GM23248 (cell line): ENCODE measurements around the gene HIVEP3. TPM values are rescaled to one million over a fixed set of nuclear protein-coding genes. Genes with fewer than 3 reads are reported as not detected.

ENCODE experiments used
- DNase-seq: peaks from one replicate; pipeline ENCODE4 v3.0.0-alpha.2; 2015
- H2AFZ ChIP-seq: fragments of 200-600 bp; sonication (generic); 2 replicates; pipeline ENCODE4 v1.6.1; 2016; ENCODE audit warnings: antibody characterized with exemption
- H3F3A ChIP-seq: fragments of 200-600 bp; sonication (generic); 2 replicates; pipeline ENCODE4 v1.6.1; 2016; ENCODE audit warnings: mild to moderate bottlenecking, antibody characterized with exemption, mixed run types; ENCODE audit not compliant: insufficient read depth
- H3K27ac ChIP-seq: fragments of 200-600 bp; sonication (generic); 2 replicates; pipeline ENCODE4 v1.5.1; 2016; ENCODE audit warnings: mild to moderate bottlenecking
- H3K27me3 ChIP-seq: fragments of 200-600 bp; sonication (generic); replicated peaks from 2 replicates; pipeline ENCODE4 v1.6.1; 2016; ENCODE audit warnings: mild to moderate bottlenecking; ENCODE audit not compliant: insufficient read depth
- H3K36me3 ChIP-seq: fragments of 200-600 bp; sonication (generic); 2 replicates; pipeline ENCODE4 v1.6.1; 2016; ENCODE audit warnings: low read depth, mild to moderate bottlenecking
- H3K4me1 ChIP-seq: fragments of 200-600 bp; sonication (generic); 2 replicates; pipeline ENCODE4 v1.6.1; 2016; ENCODE audit warnings: mild to moderate bottlenecking; ENCODE audit not compliant: insufficient read depth
- H3K4me2 ChIP-seq: fragments of 200-600 bp; sonication (generic); one replicate; pipeline ENCODE4 v1.6.1; 2016; ENCODE audit warnings: mild to moderate bottlenecking; ENCODE audit not compliant: unreplicated experiment
- H3K4me3 ChIP-seq: fragments of 200-600 bp; sonication (generic); 2 replicates; pipeline ENCODE4 v1.5.1; 2016; ENCODE audit warnings: mild to moderate bottlenecking
- H3K79me2 ChIP-seq: fragments of 200-600 bp; sonication (generic); 2 replicates; pipeline ENCODE4 v1.6.1; 2016; ENCODE audit warnings: mild to moderate bottlenecking; ENCODE audit not compliant: insufficient read depth
- H3K9ac ChIP-seq: fragments of 200-600 bp; sonication (generic); 2 replicates; pipeline ENCODE4 v1.6.1; 2016; ENCODE audit warnings: mild to moderate bottlenecking
- H3K9me2 ChIP-seq: fragments of 200-600 bp; sonication (generic); 2 replicates; pipeline ENCODE4 v1.6.1; 2016; ENCODE audit warnings: mixed run types, mild to moderate bottlenecking, moderate library complexity; ENCODE audit not compliant: insufficient read depth
- H3K9me3 ChIP-seq: fragments of 200-600 bp; sonication (generic); one replicate; pipeline ENCODE4 v1.6.1; 2017; ENCODE audit warnings: low read depth
- H4K20me1 ChIP-seq: fragments of 200-600 bp; sonication (generic); 2 replicates; pipeline ENCODE4 v1.6.0; 2016; ENCODE audit not compliant: insufficient read depth
- EZH2 ChIP-seq: fragments of 200-600 bp; sonication (generic); IDR thresholded peaks from 2 replicates; pipeline ENCODE4 v1.6.1; 2018; ENCODE audit warnings: antibody characterized with exemption, mild to moderate bottlenecking; ENCODE audit not compliant: insufficient read depth, poor library complexity, severe bottlenecking
- EZH2phosphoT487 ChIP-seq: fragments of 200-600 bp; sonication (generic); IDR thresholded peaks from 2 replicates; pipeline ENCODE4 v1.6.1; 2018; ENCODE audit warnings: antibody characterized with exemption, moderate library complexity, mild to moderate bottlenecking, low read depth; ENCODE audit not compliant: insufficient read depth
- WGBS, 2 experiments: methylation state at CpG; one replicate each; pipeline ENCODE4 v1.1.6; 2015 to 2017; ENCODE audit warnings: low lambda C conversion rate in 2 of 2, low coverage in 1 of 2; ENCODE audit errors: missing lambda C conversion rate in 2 of 2; 5-methylcytosine and 5-hydroxymethylcytosine counted together
- in situ Hi-C: fragments of 300-500 bp; cut with MboI; formaldehyde crosslinking; loops from 2 replicates; pipeline ENCODE4 v1.15.0; 2020
- polyA plus RNA-seq: library from polyadenylated mRNA; unstranded; fragments of >200 nt; fragmentation: Nextera tagmentation; extraction: Ambion mirVana; gene quantifications from 2 replicates; pipeline ENCODE4 v1.2.1, GENCODE V29; 2016
- total RNA-seq: library from RNA; depleted of rRNA; stranded (reverse); fragments of >200 nt; shearing (Covaris generic); gene quantifications from 2 replicates; pipeline ENCODE4 v1.2.3, GENCODE V29; 2014

The HIVEP3 gene
- total and polyA plus RNA-seq, 2 experiments from 2014 or later, result 1.7 to 7.2 TPM

- in situ Hi-C loops, result no loop called here
- no peak overlapping the region for H3K4me3 ChIP-seq
- no peaks in the 10 kb centered on the region for H3K9me3 ChIP-seq
- no peaks in the 10 kb centered on the region for H3K9me2 ChIP-seq
- H3K4me2 ChIP-seq, result no peak overlapping the region
- H3K9ac ChIP-seq, result no peak overlapping the region
- H2AFZ ChIP-seq, result no peak overlapping the region
- H3K27me3 ChIP-seq, result no peaks in the 10 kb centered on the region
- H3F3A ChIP-seq, result no peaks in the 10 kb centered on the region
- H3K4me1 ChIP-seq, result no peaks in the 10 kb centered on the region
- WGBS, 2 experiments, result 90% methylated on average over 9 of the region's 9 CpGs
- H4K20me1 ChIP-seq, result no peaks in the 10 kb centered on the region
- DNase-seq, result no peak
- H3K79me2 ChIP-seq, result no peaks in the 10 kb centered on the region
- TF ChIP-seq EZH2phosphoT487 (no peak), EZH2 (no peak)
- H3K36me3 ChIP-seq, result no peaks in the 10 kb centered on the region
- no peak overlapping the region for H3K27ac ChIP-seq
Observed at GRCh38 chr1:41582351-41582750, 336.4 kb downstream of the HIVEP3 start.

GRCh38 chr1:41582004-41582325 lies 336.8 kb downstream of the HIVEP3 start:
- no peak for TF ChIP-seq EZH2
- in situ Hi-C loops, result no loop called here
- H3K4me2 ChIP-seq, result no peak overlapping the region
- H3K9me3 ChIP-seq, result no peaks in the 10 kb centered on the region
- no peak overlapping the region for H3K4me3 ChIP-seq
- no peaks in the 10 kb centered on the region for H3K36me3 ChIP-seq
- H3K9ac ChIP-seq, result no peak overlapping the region
- no peaks in the 10 kb centered on the region for H3K27me3 ChIP-seq
- no peaks in the 10 kb centered on the region for H3K4me1 ChIP-seq
- DNase-seq, result no peak
- H4K20me1 ChIP-seq, result no peaks in the 10 kb centered on the region
- H3K9me2 ChIP-seq, result no peaks in the 10 kb centered on the region
- H3F3A ChIP-seq, result no peaks in the 10 kb centered on the region
- H3K79me2 ChIP-seq, result no peaks in the 10 kb centered on the region
- no peak overlapping the region for H2AFZ ChIP-seq
- WGBS, 2 experiments, result 91 to 97% methylated on average over 10 of the region's 10 CpGs
- H3K27ac ChIP-seq, result no peak overlapping the region

- Histone ChIP-seq H3K27ac (no peak overlapping the region), H4K20me1 (no peaks in the 10 kb centered on the region), H3K27me3 (no peaks in the 10 kb centered on the region), H3K36me3 (no peaks in the 10 kb centered on the region), H3K4me1 (peaks cover 4% of the 10 kb centered on the region; the same call in 1 of the 2 replicates), H3K79me2 (no peaks in the 10 kb centered on the region), H3K9me3 (no peaks in the 10 kb centered on the region), H2AFZ (no peak overlapping the region), H3F3A (no peaks in the 10 kb centered on the region), H3K9ac (no peak overlapping the region), H3K9me2 (no peaks in the 10 kb centered on the region), H3K4me3 (no peak overlapping the region), H3K4me2 (no peak overlapping the region)
- TF ChIP-seq EZH2phosphoT487 (no peak), EZH2 (no peak)
- in situ Hi-C loops, result no loop called here
- 98% methylated on average over 17 to 19 of the region's 19 CpGs for WGBS, 2 experiments
- no peak for DNase-seq
Observed at GRCh38 chr1:41581216-41582003, 337.3 kb downstream of the HIVEP3 start.

- no peaks in the 10 kb centered on the region for H3K79me2 ChIP-seq
- H2AFZ ChIP-seq, result no peak overlapping the region
- WGBS, 2 experiments, result 93 to 95% methylated on average over 7 of the region's 7 CpGs
- in situ Hi-C loops, result no loop called here
- peaks cover 4% of the 10 kb centered on the region; the same call in 1 of the 2 replicates for H3K4me1 ChIP-seq
- no peak overlapping the region for H3K27ac ChIP-seq
- DNase-seq, result no peak
- no peak overlapping the region for H3K9ac ChIP-seq
- no peaks in the 10 kb centered on the region for H3K9me2 ChIP-seq
- H3K4me2 ChIP-seq, result no peak overlapping the region
- H3K9me3 ChIP-seq, result no peaks in the 10 kb centered on the region
- H3K4me3 ChIP-seq, result no peak overlapping the region
- no peaks in the 10 kb centered on the region for H3F3A ChIP-seq
- H3K27me3 ChIP-seq, result no peaks in the 10 kb centered on the region
- H4K20me1 ChIP-seq, result no peaks in the 10 kb centered on the region
- TF ChIP-seq EZH2, result no peak
- no peak for TF ChIP-seq EZH2phosphoT487
- no peaks in the 10 kb centered on the region for H3K36me3 ChIP-seq
Observed at GRCh38 chr1:41580520-41581172, 338.1 kb downstream of the HIVEP3 start.
